Stimulated activated CD8-positive, alpha-beta memory T cell treated with anti-CD3 and anti-CD28 coated beads, Interleukin-15, amount 100 ng/mL, for 24 hours (primary cell): ENCODE measurements around the gene ACTN4.

ENCODE experiments used
- DNase-seq: peaks from one replicate; pipeline ENCODE4 v3.0.0-alpha.2; 2020; ENCODE audit warnings: low read depth

Gene ACTN4

GRCh38 chr19:38678217-38678890 is 30.9 kb downstream of the ACTN4 start:
- DNase-seq, result no peak

- DNase-seq, result no peak
Measured at GRCh38 chr19:38678891-38679494, 31.5 kb downstream of the ACTN4 start.

- no peak for DNase-seq
Measured at GRCh38 chr19:38679839-38680238, 32.4 kb downstream of the ACTN4 start.

GRCh38 chr19:38682195-38682867 is 34.9 kb downstream of the ACTN4 start:
- DNase-seq, result no peak

GRCh38 chr19:38682872-38683392 is 35.5 kb downstream of the ACTN4 start:
- DNase-seq, result no peak

GRCh38 chr19:38683393-38684077 is 36.1 kb downstream of the ACTN4 start:
- DNase-seq, result no peak

GRCh38 chr19:38684078-38684861 is 36.8 kb downstream of the ACTN4 start:
- DNase-seq, result no peak

GRCh38 chr19:38684862-38685665 is 37.6 kb downstream of the ACTN4 start:
- no peak for DNase-seq

GRCh38 chr19:38685666-38686529 is 38.4 kb downstream of the ACTN4 start:
- no peak for DNase-seq

GRCh38 chr19:38686530-38686888 is 39.1 kb downstream of the ACTN4 start:
- DNase-seq, result no peak

GRCh38 chr19:38687837-38688378 is 40.5 kb downstream of the ACTN4 start:
- no peak for DNase-seq

GRCh38 chr19:38690146-38690545 is 42.7 kb downstream of the ACTN4 start:
- DNase-seq, result no peak

GRCh38 chr19:38690832-38691231 is 43.4 kb downstream of the ACTN4 start:
- DNase-seq, result no peak

- DNase-seq, result no peak
Measured at GRCh38 chr19:38691938-38692457, 44.5 kb downstream of the ACTN4 start.

- no peak for DNase-seq
Measured at GRCh38 chr19:38692458-38693379, 45.3 kb downstream of the ACTN4 start.

- no peak for DNase-seq
Measured at GRCh38 chr19:38693380-38694223, 46.2 kb downstream of the ACTN4 start.

GRCh38 chr19:38695317-38695683 is 47.9 kb downstream of the ACTN4 start:
- DNase-seq, result no peak
